K562 (cell line): Measurements from ENCODE around the gene COX6B2. TPM values are rescaled to one million over a fixed set of nuclear protein-coding genes. Genes with fewer than 3 reads are reported as not detected.

ENCODE experiments used
- ATAC-seq: fragments of 200-7000 bp; cut with Tn5 transposase; 3 replicates; pipeline ENCODE4 v1.9.1; 2020; ENCODE audit warnings: moderate library complexity
- BruUV-seq: library from RNA; stranded (reverse); fragments of 400-500 nt; replicated peaks from 2 replicates; lab custom pipeline; 2021; lab: Mats Ljungman, UMichigan
- CTCF ChIA-PET: fragments of 300-600 bp; formaldehyde crosslinking; extraction: SDS; loops from one replicate; lab custom pipeline; 2021; ENCODE audit warnings: low intra/inter-chr PET ratio; lab: Yijun Ruan, JAX
- POLR2A ChIA-PET: fragments of 300-600, 350-650 bp; sonication (Branson Sonifier 250); formaldehyde crosslinking; extraction: SDS; loops from one replicate; lab custom pipeline; 2021; ENCODE audit warnings: antibody characterized with exemption, inconsistent platforms; lab: Yijun Ruan, JAX
- DNase-seq, 4 experiments: peaks; one replicate each; pipeline versions ENCODE4 v3.0.0 to v3.0.0-alpha.2; 2011 to 2018; ENCODE audit warnings: low spot score in 3 of 4, mixed read lengths in 3 of 4; ENCODE audit errors: extremely low read depth in 1 of 4
- FAIRE-seq: peaks from 2 replicates; lab custom pipeline; 2011; peaks lifted over from hg19 to GRCh38; lab: Jason Lieb, UNC
- H2AFZ ChIP-seq: 2 replicates; pipeline ENCODE4 v1.6.0; 2011; ENCODE audit warnings: low read depth, low read length, control low read depth, inconsistent platforms
- H3K27ac ChIP-seq: fragments of 200-600 bp; 3 replicates; pipeline ENCODE4 v1.8.0; 2011; ENCODE audit warnings: low read depth, mild to moderate bottlenecking, control low read depth, inconsistent platforms, low read length, moderate library complexity, mixed read lengths; ENCODE audit errors: extremely low read depth
- H3K27me3 ChIP-seq, 2 experiments: fragments of 300-600 bp in 1 of 2; 2 replicates in 1 of 2; 3 replicates in 1 of 2; pipeline versions ENCODE4 v1.6.0 to v1.8.0; 2011; ENCODE audit warnings: inconsistent platforms in 2 of 2, low read length in 2 of 2, mild to moderate bottlenecking in 1 of 2, mixed read lengths in 1 of 2, moderate library complexity in 1 of 2; ENCODE audit not compliant: control insufficient read depth in 2 of 2, insufficient read depth in 2 of 2
- H3K36me3 ChIP-seq: fragments of 300-600 bp; 3 replicates; pipeline ENCODE4 v1.8.0; 2011; ENCODE audit warnings: mild to moderate bottlenecking, low read length, inconsistent platforms; ENCODE audit not compliant: control insufficient read depth, insufficient read depth
- H3K4me1 ChIP-seq, 2 experiments: fragments of 200-600 bp in 1 of 2; replicated peaks in 1 of 2; 2 replicates in 1 of 2; 3 replicates in 1 of 2; pipeline versions ENCODE4 v1.5.1 to v1.8.0; 2011; ENCODE audit warnings: inconsistent platforms in 2 of 2, low read length in 2 of 2, mild to moderate bottlenecking in 1 of 2, mixed read lengths in 1 of 2, moderate library complexity in 1 of 2; ENCODE audit not compliant: control insufficient read depth in 2 of 2, insufficient read depth in 2 of 2
- H3K4me2 ChIP-seq: 2 replicates; pipeline ENCODE4 v1.6.1; 2011; ENCODE audit warnings: low read length, control low read depth, inconsistent platforms, mixed read lengths; ENCODE audit not compliant: insufficient read depth
- H3K4me3 ChIP-seq: fragments of 200-600 bp; sonication (generic), shearing (Covaris generic); 2 replicates; pipeline ENCODE4 v1.5.1; 2016; ENCODE audit warnings: control low read depth, inconsistent platforms
- H3K79me2 ChIP-seq: fragments of 200-600 bp; 3 replicates; pipeline ENCODE4 v1.8.0; 2011; ENCODE audit warnings: low read length, inconsistent platforms; ENCODE audit not compliant: control insufficient read depth, insufficient read depth
- H3K9ac ChIP-seq, 2 experiments: 2 replicates each; pipeline versions ENCODE4 v1.6.0 to v1.6.1; 2011; ENCODE audit warnings: low read depth in 2 of 2, low read length in 2 of 2, control low read depth in 1 of 2, inconsistent platforms in 1 of 2, mild to moderate bottlenecking in 1 of 2, mixed read lengths in 1 of 2; ENCODE audit not compliant: insufficient read depth in 1 of 2
- H3K9me1 ChIP-seq: one replicate; pipeline ENCODE4 v1.6.0; 2011; ENCODE audit warnings: inconsistent platforms, mild to moderate bottlenecking, low read length, moderate library complexity; ENCODE audit not compliant: control insufficient read depth, insufficient read depth
- H3K9me3 ChIP-seq: replicated peaks from 2 replicates; pipeline ENCODE4 v1.5.1; 2011; ENCODE audit warnings: low read depth, low read length, inconsistent platforms; ENCODE audit not compliant: control insufficient read depth, insufficient read depth
- H4K20me1 ChIP-seq: replicated peaks from 2 replicates; pipeline ENCODE4 v1.6.1; 2011; ENCODE audit warnings: low read length, inconsistent platforms, mixed read lengths; ENCODE audit not compliant: control insufficient read depth, insufficient read depth
- CREB3 ChIP-seq: fragments of 450-650 bp; conservative IDR thresholded peaks from 2 replicates; pipeline ENCODE4 v1.6.1; 2016; ENCODE audit warnings: missing genetic modification characterization, low read depth, mild to moderate bottlenecking, missing compliant biosample characterization, moderate library complexity
- FOXP4 ChIP-seq: sonication (generic); formaldehyde crosslinking; IDR thresholded peaks from 2 replicates; pipeline ENCODE4 v1.8.0; 2022; ENCODE audit warnings: mild to moderate bottlenecking, missing genetic modification reagents, borderline replicate concordance
- HCFC1 ChIP-seq: IDR thresholded peaks from 2 replicates; pipeline ENCODE4 v1.6.1; 2012; ENCODE audit warnings: low read depth, low read length, improper control_type of control experiment
- HMG20A ChIP-seq: fragments of 450-650 bp; formaldehyde crosslinking; conservative IDR thresholded peaks from 2 replicates; pipeline ENCODE4 v1.4.0; 2020; ENCODE audit warnings: mild to moderate bottlenecking, mixed read lengths
- HOXB6 ChIP-seq: fragments of 250-450 bp; sonication (Bioruptor Pico); IDR thresholded peaks from 2 replicates; pipeline ENCODE4 v1.5.1; 2022; ENCODE audit warnings: mild to moderate bottlenecking, borderline replicate concordance
- MED1 ChIP-seq: sonication (generic); formaldehyde crosslinking; IDR thresholded peaks from 2 replicates; pipeline ENCODE4 v1.8.1; 2023; ENCODE audit warnings: missing genetic modification reagents, borderline replicate concordance
- NRF1 ChIP-seq, 2 experiments: fragments of 450-650 bp; IDR thresholded peaks in 1 of 2; conservative IDR thresholded peaks in 1 of 2; 2 replicates each; pipeline ENCODE4 v1.6.1; 2014; ENCODE audit warnings: mild to moderate bottlenecking in 2 of 2
- PCBP1 ChIP-seq: fragments of 200-400 bp; formaldehyde crosslinking; IDR thresholded peaks from 2 replicates; pipeline ENCODE4 v1.6.1; 2018; ENCODE audit warnings: mild to moderate bottlenecking, low read depth, low read length; ENCODE audit not compliant: poor library complexity, severe bottlenecking
- PTBP1 ChIP-seq: fragments of 200-400 bp; formaldehyde crosslinking; IDR thresholded peaks from 2 replicates; pipeline ENCODE4 v1.6.1; 2017; ENCODE audit warnings: low read depth, low read length
- RBFOX2 ChIP-seq: fragments of 200-400 bp; formaldehyde crosslinking; IDR thresholded peaks from 2 replicates; pipeline ENCODE4 v1.6.1; 2017; ENCODE audit warnings: low read depth, mild to moderate bottlenecking, low read length, moderate library complexity
- RBM34 ChIP-seq: fragments of 200-400 bp; formaldehyde crosslinking; IDR thresholded peaks from 2 replicates; pipeline ENCODE4 v1.6.1; 2018; ENCODE audit warnings: low read length, borderline replicate concordance; ENCODE audit not compliant: insufficient read depth
- SOX6 ChIP-seq: fragments of 450-650 bp; IDR thresholded peaks from 2 replicates; pipeline ENCODE4 v1.6.1; 2014; ENCODE audit warnings: mild to moderate bottlenecking
- SPI1 ChIP-seq: IDR thresholded peaks from 2 replicates; pipeline ENCODE4 v1.6.1; 2011; ENCODE audit warnings: low read depth, low read length, control low read depth, borderline replicate concordance
- ZBTB33 ChIP-seq: sonication (generic); formaldehyde crosslinking; IDR thresholded peaks from 2 replicates; pipeline ENCODE4 v1.8.1; 2023; ENCODE audit warnings: mild to moderate bottlenecking, missing genetic modification reagents
- ZNF133 ChIP-seq: fragments of 250-450 bp; sonication (Bioruptor Pico); IDR thresholded peaks from 2 replicates; pipeline ENCODE4 v1.4.0; 2020; ENCODE audit warnings: mild to moderate bottlenecking
- ZNF3 ChIP-seq: fragments of 250-450 bp; sonication (Bioruptor Pico); IDR thresholded peaks from 2 replicates; pipeline ENCODE4 v1.5.0; 2021; ENCODE audit warnings: mild to moderate bottlenecking, moderate library complexity
- WGBS: fragments of 100-300 bp; shearing (Covaris generic); methylation state at CpG from one replicate; pipeline ENCODE4 v1.1.6; 2016; ENCODE audit warnings: low coverage, mixed read lengths; ENCODE audit not compliant: insufficient coverage; ENCODE audit errors: missing lambda C conversion rate; 5-methylcytosine and 5-hydroxymethylcytosine counted together
- in situ Hi-C: fragments of 300-500 bp; cut with MboI; formaldehyde crosslinking; loops from 4 replicates; pipeline ENCODE4 v1.15.0; 2018; ENCODE audit warnings: inconsistent platforms, mixed read lengths
- intact Hi-C: fragments of 100-400 bp; cut with micrococcal nuclease; formaldehyde crosslinking; loops from 2 replicates; pipeline ENCODE4 v1.14.2; 2022
- polyA plus RNA-seq, 8 experiments: library from polyadenylated mRNA; depleted of rRNA in 4 of 8; stranded (reverse) in 5 of 8; unstranded in 3 of 8; fragments of >200 nt; fragmentation: Nextera tagmentation in 2 of 8; fragmentation: Illumina TruSeq in 1 of 8; extraction: Ambion mirVana in 2 of 8; extraction: Trizol in 1 of 8; gene quantifications; 2 replicates each; pipeline versions ENCODE4 v1.2.1 to v1.2.3, GENCODE V29; 2011 to 2014; ENCODE audit warnings: inconsistent platforms in 1 of 8, missing spikeins in 1 of 8
- total RNA-seq, 7 experiments: library from RNA; depleted of rRNA in 6 of 7; stranded (reverse); fragments of >200 nt in 6 of 7; fragmentation: Illumina TruSeq in 2 of 7; extraction: Trizol in 2 of 7; gene quantifications; 2 replicates each; pipeline versions ENCODE4 v1.2.1 to v1.2.3, GENCODE V29; 2011 to 2021; ENCODE audit warnings: low replicate concordance in 1 of 7

Gene COX6B2
- total and polyA plus RNA-seq, 9 of the 15 experiments (the other 6 are each of a cell fraction or from before 2014, with no cell fraction given), result 0.40 to 2.5 (median 0.83) TPM

- Histone ChIP-seq H3K79me2 (no peaks in the 10 kb centered on the region), H3K4me1 (peaks cover 9 to 36% of the 10 kb centered on the region in 2 experiments; a peak in 4 of 5 replicates), H3K9me1 (no peaks in the 10 kb centered on the region), H3K9ac (peak overlapping the region in 1 of 2 experiments; percentile 77; a peak in 2 of 4 replicates), H3K36me3 (no peaks in the 10 kb centered on the region), H3K9me3 (no peaks in the 10 kb centered on the region), H3K27me3 (no peaks in the 10 kb centered on the region), H3K4me3 (no peak overlapping the region), H4K20me1 (no peaks in the 10 kb centered on the region), H2AFZ (no peak overlapping the region), H3K4me2 (no peak overlapping the region), H3K27ac (no peak overlapping the region)
- ChIA-PET POLR2A (interaction anchor here (0.6 to 3.0 kb wide), 6 partner anchors 9 to 75 kb away, joined by 3 to 7 read pairs (median 4); partner anchors contain the start of genes KMT5C and PPP6R1), CTCF (no interaction called here)
- no peak for DNase-seq
- FAIRE-seq, result no peak
- ATAC-seq, result peak; percentile 12; the same call in 2 of the 3 replicates
- in situ Hi-C loops, result no loop called here
- intact Hi-C loops, result no loop called here
- BruUV-seq, result no TSS peak
- WGBS, result 88% methylated on average over 32 of the region's 47 CpGs
- no peak for TF ChIP-seq PTBP1
- no peak for TF ChIP-seq MED1
- no peak for TF ChIP-seq SPI1
- TF ChIP-seq SOX6, result no peak
- no peak for TF ChIP-seq PCBP1
- TF ChIP-seq NRF1 (conservative IDR thresholded peaks at IDR 0.05 in 1 of 2, IDR thresholded peaks at IDR 0.05 in 1 of 2), result no peak
- TF ChIP-seq RBM34, result no peak
- TF ChIP-seq HCFC1, result no peak
- peak; percentile 66 for TF ChIP-seq ZBTB33 (CRISPR knock-in tag)
- peak; percentile 19; the same call in 1 of the 2 replicates for TF ChIP-seq RBFOX2
- no peak for TF ChIP-seq FOXP4
- no peak for TF ChIP-seq HMG20A (CRISPR knock-in tag)
- no peak for TF ChIP-seq CREB3
- TF ChIP-seq HOXB6 (CRISPR knock-in tag), result no peak
- no peak for TF ChIP-seq ZNF3
- TF ChIP-seq ZNF133, result no peak
Observed at GRCh38 chr19:55312621-55313512, 41.7 kb downstream of the COX6B2 start.
